HL-60 (cell line): Measurements from ENCODE around the gene PPM1J.

Experiments
- DNase-seq, 2 experiments: peaks; one replicate each; pipeline ENCODE4 v3.0.0-alpha.2; 2010 to 2020; ENCODE audit warnings: low read depth in 1 of 2, low spot score in 1 of 2
- H3K27ac ChIP-seq: fragments of 250-450 bp; sonication (Bioruptor Pico); replicated peaks from 2 replicates; pipeline ENCODE4 v1.5.1; 2020; ENCODE audit warnings: mild to moderate bottlenecking, moderate library complexity
- H3K27me3 ChIP-seq: fragments of 250-450 bp; sonication (Bioruptor Pico); 2 replicates; pipeline ENCODE4 v1.5.1; 2021; ENCODE audit warnings: mild to moderate bottlenecking, moderate library complexity; ENCODE audit not compliant: insufficient read depth, poor library complexity, severe bottlenecking
- H3K4me3 ChIP-seq: replicated peaks from 2 replicates; pipeline ENCODE4 v1.5.1; 2011; ENCODE audit warnings: mild to moderate bottlenecking, control low read depth, low read length; ENCODE audit not compliant: insufficient read depth
- GABPA ChIP-seq: IDR thresholded peaks from 2 replicates; pipeline ENCODE4 v1.6.1; 2012; ENCODE audit warnings: low read depth
- POLR2AphosphoS5 ChIP-seq: IDR thresholded peaks from 2 replicates; pipeline ENCODE4 v1.6.1; 2012; ENCODE audit warnings: low read depth
- REST ChIP-seq: IDR thresholded peaks from 2 replicates; pipeline ENCODE4 v1.6.1; 2012; ENCODE audit warnings: low read depth; ENCODE audit not compliant: insufficient replicate concordance
- SPI1 ChIP-seq: IDR thresholded peaks from 2 replicates; pipeline ENCODE4 v1.6.1; 2012; ENCODE audit warnings: low read depth, mild to moderate bottlenecking, borderline replicate concordance
- TF ChIP-seq, protein P1 (sequence below): IDR thresholded peaks from one replicate; pipeline ENCODE4 v1.5.1; 2011; ENCODE audit warnings: low read length, control low read depth, inconsistent platforms; ENCODE audit not compliant: insufficient read depth

Gene PPM1J

GRCh38 chr1:112676543-112676942 lies 38.6 kb downstream of the PPM1J start:
- Histone ChIP-seq H3K4me3 (no peak overlapping the region), H3K27me3 (no peaks in the 10 kb centered on the region), H3K27ac (no peak overlapping the region)
- no peak for DNase-seq
- no peak for TF ChIP-seq POLR2AphosphoS5
- TF ChIP-seq SPI1 = no peak
- TF ChIP-seq, protein P1, sequence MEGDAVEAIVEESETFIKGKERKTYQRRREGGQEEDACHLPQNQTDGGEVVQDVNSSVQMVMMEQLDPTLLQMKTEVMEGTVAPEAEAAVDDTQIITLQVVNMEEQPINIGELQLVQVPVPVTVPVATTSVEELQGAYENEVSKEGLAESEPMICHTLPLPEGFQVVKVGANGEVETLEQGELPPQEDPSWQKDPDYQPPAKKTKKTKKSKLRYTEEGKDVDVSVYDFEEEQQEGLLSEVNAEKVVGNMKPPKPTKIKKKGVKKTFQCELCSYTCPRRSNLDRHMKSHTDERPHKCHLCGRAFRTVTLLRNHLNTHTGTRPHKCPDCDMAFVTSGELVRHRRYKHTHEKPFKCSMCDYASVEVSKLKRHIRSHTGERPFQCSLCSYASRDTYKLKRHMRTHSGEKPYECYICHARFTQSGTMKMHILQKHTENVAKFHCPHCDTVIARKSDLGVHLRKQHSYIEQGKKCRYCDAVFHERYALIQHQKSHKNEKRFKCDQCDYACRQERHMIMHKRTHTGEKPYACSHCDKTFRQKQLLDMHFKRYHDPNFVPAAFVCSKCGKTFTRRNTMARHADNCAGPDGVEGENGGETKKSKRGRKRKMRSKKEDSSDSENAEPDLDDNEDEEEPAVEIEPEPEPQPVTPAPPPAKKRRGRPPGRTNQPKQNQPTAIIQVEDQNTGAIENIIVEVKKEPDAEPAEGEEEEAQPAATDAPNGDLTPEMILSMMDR = no peak

DNA sequence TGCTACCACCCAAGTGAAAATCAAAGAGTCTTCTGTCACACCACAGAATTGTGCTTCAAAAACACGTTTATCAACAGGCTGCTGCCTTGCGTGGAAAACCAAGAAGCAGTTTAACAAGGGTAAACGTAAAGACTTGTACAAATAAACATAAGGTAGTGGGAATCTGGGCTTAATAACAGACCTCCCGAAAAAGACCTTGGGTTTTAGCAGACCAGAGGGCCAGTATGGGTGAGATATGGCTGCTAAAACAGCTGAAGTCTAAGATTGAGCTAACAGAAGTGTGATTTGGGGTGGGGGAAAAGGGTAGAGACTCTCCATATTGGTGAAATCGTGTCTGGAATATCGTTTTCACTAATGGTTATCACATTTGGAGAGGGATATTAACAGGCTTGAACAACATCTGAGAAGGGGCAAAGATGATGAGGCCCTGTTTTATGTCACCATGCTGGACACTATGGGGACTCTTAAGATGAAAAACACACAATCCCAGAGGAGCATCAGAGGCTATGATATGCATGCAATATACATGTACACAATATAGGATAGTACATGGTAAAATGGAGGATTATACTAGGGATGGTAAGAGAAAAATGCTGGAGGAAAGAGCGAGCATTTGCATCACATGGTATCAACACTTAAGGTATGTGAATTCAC lies 39.3 kb downstream of the PPM1J start:
- Histone ChIP-seq H3K27ac (no peak overlapping the region), H3K4me3 (no peak overlapping the region; the same call in 1 of the 2 replicates), H3K27me3 (no peaks in the 10 kb centered on the region)
- no peak for DNase-seq
- no peak for TF ChIP-seq SPI1
- TF ChIP-seq, protein P1 = no peak
- TF ChIP-seq GABPA = no peak
- no peak for TF ChIP-seq REST

GRCh38 chr1:112674986-112675727 lies 40.0 kb downstream of the PPM1J start:
- no peak for TF ChIP-seq REST
- no peak for TF ChIP-seq SPI1
- TF ChIP-seq, protein P1 = no peak
- no peak for TF ChIP-seq POLR2AphosphoS5
- no peak for TF ChIP-seq GABPA
- Histone ChIP-seq H3K27ac (no peak overlapping the region), H3K27me3 (no peaks in the 10 kb centered on the region), H3K4me3 (peak overlapping the region; percentile 80)
- DNase-seq = no peak
